ENCODE data around the gene SH3RF1. TPM values are rescaled to one million over a fixed set of nuclear protein-coding genes. Genes with fewer than 3 reads are reported as not detected.

The SH3RF1 gene
- total and polyA plus RNA-seq, 2 donors = 2.0 to 3.7 TPM

- H3K9me3 ChIP-seq (ENCODE audit: control insufficient read depth in 2 of 2, insufficient read depth in 1 of 2, low read length in 1 of 2) = no peaks in the 10 kb centered on the region
- no peak for DNase-seq (ENCODE audit: low read depth in 6 of 9, low spot score in 9 of 9)
- WGBS = 99% methylated on average over 3 of the region's 3 CpGs
- H3K4me1 ChIP-seq (ENCODE audit: control insufficient read depth in 2 of 2, insufficient read depth in 2 of 2, low read length in 2 of 2) = no peaks in the 10 kb centered on the region
- H3K27ac ChIP-seq (ENCODE audit: low read depth in 1 of 2, low read length in 1 of 2) = no peak overlapping the region
- H3K4me3 ChIP-seq (ENCODE audit: low read length in 2 of 2) = no peak overlapping the region
- no peaks in the 10 kb centered on the region for H3K36me3 ChIP-seq (ENCODE audit: control insufficient read depth in 2 of 2, insufficient read depth in 2 of 2, low read length in 1 of 2)
- no peaks in the 10 kb centered on the region for H3K27me3 ChIP-seq (ENCODE audit: control insufficient read depth in 2 of 2, insufficient read depth in 1 of 2, low read length in 1 of 2)
Measured at GRCh38 chr4:169156392-169156791, 114.4 kb downstream of the SH3RF1 start.

- H3K36me3 ChIP-seq (ENCODE audit: control insufficient read depth in 2 of 2, insufficient read depth in 2 of 2, low read length in 1 of 2) = no peaks in the 10 kb centered on the region
- no peaks in the 10 kb centered on the region for H3K9me3 ChIP-seq (ENCODE audit: control insufficient read depth in 2 of 2, insufficient read depth in 1 of 2, low read length in 1 of 2)
- 90% methylated on average over 2 of the region's 2 CpGs for WGBS
- H3K4me1 ChIP-seq (ENCODE audit: control insufficient read depth in 2 of 2, insufficient read depth in 2 of 2, low read length in 2 of 2) = no peaks in the 10 kb centered on the region
- H3K27me3 ChIP-seq (ENCODE audit: control insufficient read depth in 2 of 2, insufficient read depth in 1 of 2, low read length in 1 of 2) = no peaks in the 10 kb centered on the region
- no peak overlapping the region for H3K27ac ChIP-seq (ENCODE audit: low read depth in 1 of 2, low read length in 1 of 2)
- H3K4me3 ChIP-seq (ENCODE audit: low read length in 2 of 2) = no peak overlapping the region
- DNase-seq (ENCODE audit: low read depth in 6 of 9, low spot score in 9 of 9) = no peak
Measured at GRCh38 chr4:169154121-169154520, 116.6 kb downstream of the SH3RF1 start.

- 97% methylated on average over 2 of the region's 2 CpGs for WGBS
- H3K4me1 ChIP-seq (ENCODE audit: control insufficient read depth in 2 of 2, insufficient read depth in 2 of 2, low read length in 2 of 2) = no peaks in the 10 kb centered on the region
- H3K27me3 ChIP-seq (ENCODE audit: control insufficient read depth in 2 of 2, insufficient read depth in 1 of 2, low read length in 1 of 2) = no peaks in the 10 kb centered on the region
- no peaks in the 10 kb centered on the region for H3K36me3 ChIP-seq (ENCODE audit: control insufficient read depth in 2 of 2, insufficient read depth in 2 of 2, low read length in 1 of 2)
- no peak for DNase-seq (ENCODE audit: low read depth in 6 of 9, low spot score in 9 of 9)
- no peak overlapping the region for H3K4me3 ChIP-seq (ENCODE audit: low read length in 2 of 2)
- no peak overlapping the region for H3K27ac ChIP-seq (ENCODE audit: low read depth in 1 of 2, low read length in 1 of 2)
- no peaks in the 10 kb centered on the region for H3K9me3 ChIP-seq (ENCODE audit: control insufficient read depth in 2 of 2, insufficient read depth in 1 of 2, low read length in 1 of 2)
Measured at GRCh38 chr4:169153481-169154087, 117.2 kb downstream of the SH3RF1 start.

GRCh38 chr4:169152899-169153298 is 117.9 kb downstream of the SH3RF1 start:
- no peak for DNase-seq (ENCODE audit: low read depth in 6 of 9, low spot score in 9 of 9)
- H3K4me3 ChIP-seq (ENCODE audit: low read length in 2 of 2) = no peak overlapping the region
- no peaks in the 10 kb centered on the region for H3K27me3 ChIP-seq (ENCODE audit: control insufficient read depth in 2 of 2, insufficient read depth in 1 of 2, low read length in 1 of 2)
- whole genome bisulfite sequencing = 88% methylated on average over 4 of the region's 4 CpGs
- no peaks in the 10 kb centered on the region for H3K4me1 ChIP-seq (ENCODE audit: control insufficient read depth in 2 of 2, insufficient read depth in 2 of 2, low read length in 2 of 2)
- H3K9me3 ChIP-seq (ENCODE audit: control insufficient read depth in 2 of 2, insufficient read depth in 1 of 2, low read length in 1 of 2) = no peaks in the 10 kb centered on the region
- no peak overlapping the region for H3K27ac ChIP-seq (ENCODE audit: low read depth in 1 of 2, low read length in 1 of 2)
- H3K36me3 ChIP-seq (ENCODE audit: control insufficient read depth in 2 of 2, insufficient read depth in 2 of 2, low read length in 1 of 2) = no peaks in the 10 kb centered on the region

GRCh38 chr4:169152098-169152497 is 118.7 kb downstream of the SH3RF1 start:
- DNase-seq (ENCODE audit: low read depth in 6 of 9, low spot score in 9 of 9) = no peak

GRCh38 chr4:169151671-169152070 is 119.1 kb downstream of the SH3RF1 start:
- DNase-seq (ENCODE audit: low read depth in 6 of 9, low spot score in 9 of 9) = no peak
- 98% methylated on average over 2 of the region's 2 CpGs for WGBS
- Histone ChIP-seq H3K9me3 (ENCODE audit: control insufficient read depth in 2 of 2, insufficient read depth in 1 of 2, low read length in 1 of 2) (no peaks in the 10 kb centered on the region), H3K4me3 (ENCODE audit: low read length in 2 of 2) (no peak overlapping the region), H3K27me3 (ENCODE audit: control insufficient read depth in 2 of 2, insufficient read depth in 1 of 2, low read length in 1 of 2) (no peaks in the 10 kb centered on the region), H3K27ac (ENCODE audit: low read depth in 1 of 2, low read length in 1 of 2) (no peak overlapping the region), H3K36me3 (ENCODE audit: control insufficient read depth in 2 of 2, insufficient read depth in 2 of 2, low read length in 1 of 2) (no peaks in the 10 kb centered on the region), H3K4me1 (ENCODE audit: control insufficient read depth in 2 of 2, insufficient read depth in 2 of 2, low read length in 2 of 2) (no peaks in the 10 kb centered on the region)

More at GRCh38 chr4:169152098-169152497, 118.7 kb downstream of the SH3RF1 start:
- no peaks in the 10 kb centered on the region for H3K36me3 ChIP-seq (ENCODE audit: control insufficient read depth in 2 of 2, insufficient read depth in 2 of 2, low read length in 1 of 2)
- H3K9me3 ChIP-seq (ENCODE audit: control insufficient read depth in 2 of 2, insufficient read depth in 1 of 2, low read length in 1 of 2) = no peaks in the 10 kb centered on the region
- H3K4me3 ChIP-seq (ENCODE audit: low read length in 2 of 2) = no peak overlapping the region
- no peaks in the 10 kb centered on the region for H3K4me1 ChIP-seq (ENCODE audit: control insufficient read depth in 2 of 2, insufficient read depth in 2 of 2, low read length in 2 of 2)
- no peaks in the 10 kb centered on the region for H3K27me3 ChIP-seq (ENCODE audit: control insufficient read depth in 2 of 2, insufficient read depth in 1 of 2, low read length in 1 of 2)
- no peak overlapping the region for H3K27ac ChIP-seq (ENCODE audit: low read depth in 1 of 2, low read length in 1 of 2)
- WGBS = 98% methylated on average over 3 of the region's 3 CpGs

GRCh38 chr4:169150806-169151205 is 120.0 kb downstream of the SH3RF1 start:
- DNase-seq (ENCODE audit: low read depth in 6 of 9, low spot score in 9 of 9) = no peak

GRCh38 chr4:169148885-169149284 is 121.9 kb downstream of the SH3RF1 start:
- H3K27me3 ChIP-seq (ENCODE audit: control insufficient read depth in 2 of 2, insufficient read depth in 1 of 2, low read length in 1 of 2) = no peaks in the 10 kb centered on the region
- no peaks in the 10 kb centered on the region for H3K4me1 ChIP-seq (ENCODE audit: control insufficient read depth in 2 of 2, insufficient read depth in 2 of 2, low read length in 2 of 2)
- H3K27ac ChIP-seq (ENCODE audit: low read depth in 1 of 2, low read length in 1 of 2) = no peak overlapping the region
- H3K36me3 ChIP-seq (ENCODE audit: control insufficient read depth in 2 of 2, insufficient read depth in 2 of 2, low read length in 1 of 2) = no peaks in the 10 kb centered on the region
- 98% methylated on average over 4 of the region's 4 CpGs for WGBS
- no peak overlapping the region for H3K4me3 ChIP-seq (ENCODE audit: low read length in 2 of 2)
- H3K9me3 ChIP-seq (ENCODE audit: control insufficient read depth in 2 of 2, insufficient read depth in 1 of 2, low read length in 1 of 2) = no peaks in the 10 kb centered on the region
- no peak for DNase-seq (ENCODE audit: low read depth in 6 of 9, low spot score in 9 of 9)

More at GRCh38 chr4:169150806-169151205, 120.0 kb downstream of the SH3RF1 start:
- H3K4me3 ChIP-seq (ENCODE audit: low read length in 2 of 2) = no peak overlapping the region
- no peaks in the 10 kb centered on the region for H3K27me3 ChIP-seq (ENCODE audit: control insufficient read depth in 2 of 2, insufficient read depth in 1 of 2, low read length in 1 of 2)
- H3K9me3 ChIP-seq (ENCODE audit: control insufficient read depth in 2 of 2, insufficient read depth in 1 of 2, low read length in 1 of 2) = no peaks in the 10 kb centered on the region
- H3K27ac ChIP-seq (ENCODE audit: low read depth in 1 of 2, low read length in 1 of 2) = no peak overlapping the region
- H3K36me3 ChIP-seq (ENCODE audit: control insufficient read depth in 2 of 2, insufficient read depth in 2 of 2, low read length in 1 of 2) = no peaks in the 10 kb centered on the region
- WGBS = 99% methylated on average over 5 of the region's 5 CpGs
- H3K4me1 ChIP-seq (ENCODE audit: control insufficient read depth in 2 of 2, insufficient read depth in 2 of 2, low read length in 2 of 2) = no peaks in the 10 kb centered on the region

- H3K4me1 ChIP-seq (ENCODE audit: control insufficient read depth in 2 of 2, insufficient read depth in 2 of 2, low read length in 2 of 2) = no peaks in the 10 kb centered on the region
- H3K27me3 ChIP-seq (ENCODE audit: control insufficient read depth in 2 of 2, insufficient read depth in 1 of 2, low read length in 1 of 2) = no peaks in the 10 kb centered on the region
- H3K36me3 ChIP-seq (ENCODE audit: control insufficient read depth in 2 of 2, insufficient read depth in 2 of 2, low read length in 1 of 2) = no peaks in the 10 kb centered on the region
- H3K4me3 ChIP-seq (ENCODE audit: low read length in 2 of 2) = no peak overlapping the region
- no peak for DNase-seq (ENCODE audit: low read depth in 6 of 9, low spot score in 9 of 9)
- WGBS = 79% methylated on average over 3 of the region's 3 CpGs
- no peaks in the 10 kb centered on the region for H3K9me3 ChIP-seq (ENCODE audit: control insufficient read depth in 2 of 2, insufficient read depth in 1 of 2, low read length in 1 of 2)
- no peak overlapping the region for H3K27ac ChIP-seq (ENCODE audit: low read depth in 1 of 2, low read length in 1 of 2)
Measured at GRCh38 chr4:169147191-169147590, 123.6 kb downstream of the SH3RF1 start.
